Left kidney (tissue), 2 donors: ENCODE measurements around the gene TESMIN. TPM values are rescaled to one million over a fixed set of nuclear protein-coding genes. Genes with fewer than 3 reads are reported as not detected.

Experiments used
- DNase-seq: peaks from one replicate; pipeline ENCODE4 v3.0.0-alpha.2; 2013
- polyA plus RNA-seq: library from polyadenylated mRNA; unstranded; fragments of 120-200 nt; gene quantifications from one replicate; pipeline ENCODE4 v1.2.1, GENCODE V29; 2013; ENCODE audit not compliant: insufficient read length

The TESMIN gene
- polyA plus RNA-seq, 1 donor = 19.3 TPM

DNA sequence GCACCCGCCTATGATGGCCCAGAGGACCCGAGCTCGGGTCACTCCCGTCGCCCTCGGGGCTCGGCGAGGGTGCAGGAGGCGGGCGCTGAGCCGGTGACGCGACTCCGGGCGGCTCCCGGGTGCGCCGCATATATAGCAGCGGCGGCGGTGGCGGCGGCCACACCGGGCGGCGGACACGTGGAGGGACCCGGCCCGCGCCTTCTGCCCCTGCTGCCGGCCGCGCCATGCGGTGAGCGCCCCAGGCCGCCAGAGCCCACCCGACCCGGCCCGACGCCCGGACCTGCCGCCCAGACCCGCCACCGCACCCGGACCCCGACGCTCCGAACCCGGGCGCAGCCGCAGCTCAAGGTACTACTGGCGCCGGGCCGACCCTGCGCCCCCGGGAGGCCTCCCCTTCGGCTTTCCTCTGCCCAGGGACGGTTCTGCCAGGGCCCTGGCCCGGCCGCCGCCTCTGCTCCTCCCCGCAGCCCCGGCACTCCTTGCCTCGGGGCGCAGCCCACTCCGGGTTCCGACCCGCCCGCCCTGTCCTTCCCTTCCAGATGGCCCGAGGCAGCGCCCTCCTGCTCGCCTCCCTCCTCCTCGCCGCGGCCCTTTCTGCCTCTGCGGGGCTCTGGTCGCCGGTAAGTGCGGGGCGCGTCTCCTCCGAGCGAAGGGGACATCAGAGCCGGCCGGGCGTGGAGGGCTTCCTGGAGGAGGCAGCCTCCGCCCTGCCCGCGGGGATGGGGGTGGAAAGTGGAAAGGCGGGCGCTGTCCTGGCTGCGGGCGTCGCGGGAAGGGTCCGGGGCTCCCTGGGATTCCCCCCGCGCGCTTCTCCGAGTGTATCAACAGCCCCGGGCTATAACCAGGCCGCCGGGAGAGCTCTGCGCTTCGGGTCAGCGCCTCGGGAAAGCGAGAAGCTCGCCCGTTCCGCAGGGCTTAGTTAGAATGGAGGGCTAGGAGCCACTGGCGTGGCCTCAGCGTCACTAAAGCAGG, 66.6 kb downstream of the TESMIN start, which contains the start of gene GAL:
TSS of gene GAL (plus strand) at position 160 of the 972 bp plus-strand sequence. CDS start at position 540, 380 bp downstream.
- no peak for DNase-seq

- DNase-seq = no peak
These were observed 67.6 kb downstream of the TESMIN start for GRCh38 chr11:68683536-68684384.

- no peak for DNase-seq
These were observed 68.2 kb downstream of the TESMIN start for GRCh38 chr11:68683121-68683520.

- DNase-seq = no peak
These were observed 68.8 kb downstream of the TESMIN start for GRCh38 chr11:68682531-68682961.

DNA sequence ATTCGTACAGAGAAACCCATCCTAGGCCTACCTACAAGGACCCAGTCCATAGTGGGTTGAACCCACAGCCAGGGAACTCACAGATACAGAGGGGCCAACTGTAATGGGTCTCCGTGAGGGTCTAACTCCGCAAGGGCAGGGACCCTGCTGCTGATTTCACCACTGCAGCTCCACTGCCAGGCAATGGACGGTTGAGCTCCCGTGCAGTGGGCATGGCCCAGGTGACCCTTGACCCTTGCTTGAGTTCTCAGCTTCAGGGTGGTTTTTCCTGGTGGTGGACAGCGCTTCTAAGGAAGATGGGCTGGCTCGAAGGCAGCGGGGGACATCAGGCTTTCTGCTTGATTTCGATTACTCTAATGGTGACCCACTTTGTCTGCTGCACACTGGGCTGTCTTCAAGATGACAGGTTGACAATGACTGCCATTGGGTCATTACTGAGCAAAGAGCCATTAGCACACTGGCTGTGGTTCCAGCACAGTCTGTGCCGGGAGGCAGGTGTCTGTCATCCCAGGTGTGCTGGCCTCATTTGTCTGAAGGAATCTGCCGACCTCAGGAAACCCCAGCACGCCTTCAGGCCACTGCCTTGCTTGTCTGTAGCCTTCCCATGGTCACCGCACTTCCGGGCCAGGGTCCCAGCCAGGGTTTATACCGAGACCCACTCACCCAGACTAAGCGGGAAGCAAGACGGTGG, 70.6 kb downstream of the TESMIN start:
- no peak for DNase-seq

DNA sequence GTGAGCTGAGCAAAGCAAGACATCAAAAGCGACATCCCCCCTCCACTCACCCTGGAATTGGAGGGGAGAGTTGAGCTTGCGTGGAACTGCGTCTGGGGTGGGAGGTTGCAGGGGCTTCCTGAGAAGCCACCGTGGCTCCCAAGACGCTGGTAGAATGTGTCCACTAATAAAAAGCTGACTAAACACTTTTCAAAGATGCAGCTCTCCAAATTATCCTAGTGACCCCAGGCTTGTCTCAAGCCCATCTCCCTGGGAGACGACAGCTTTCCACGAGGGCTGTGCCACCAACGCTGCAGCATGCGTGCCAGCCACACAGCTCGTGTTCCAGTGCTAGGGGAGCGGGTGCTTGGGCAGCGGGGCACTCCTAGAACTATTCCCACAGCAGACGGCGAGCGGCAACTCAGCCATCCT, 73.3 kb downstream of the TESMIN start:
- DNase-seq = no peak

GRCh38 chr11:68677432-68677831, 73.9 kb downstream of the TESMIN start:
- no peak for DNase-seq

DNA sequence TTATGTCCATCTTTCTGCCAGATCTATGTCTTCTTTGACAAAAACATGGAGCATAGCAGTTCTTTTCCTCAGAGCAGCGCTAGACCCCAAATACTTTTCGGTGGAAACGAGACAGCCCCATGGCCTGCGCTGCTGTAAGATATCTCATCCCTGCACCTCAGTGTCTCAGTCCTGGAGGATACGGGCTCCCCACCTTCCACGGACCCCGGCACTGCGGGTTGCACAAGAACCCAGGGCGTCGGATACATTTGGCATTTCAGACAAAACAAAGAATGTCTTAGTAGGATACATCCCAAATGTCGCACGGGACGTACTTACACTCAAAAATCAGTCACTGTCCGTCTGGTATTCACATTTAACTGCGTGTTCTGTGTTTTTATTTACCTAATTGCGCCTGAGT, 76.9 kb downstream of the TESMIN start:
- DNase-seq = no peak

GRCh38 chr11:68673991-68674390, 77.3 kb downstream of the TESMIN start:
- no peak for DNase-seq

DNA sequence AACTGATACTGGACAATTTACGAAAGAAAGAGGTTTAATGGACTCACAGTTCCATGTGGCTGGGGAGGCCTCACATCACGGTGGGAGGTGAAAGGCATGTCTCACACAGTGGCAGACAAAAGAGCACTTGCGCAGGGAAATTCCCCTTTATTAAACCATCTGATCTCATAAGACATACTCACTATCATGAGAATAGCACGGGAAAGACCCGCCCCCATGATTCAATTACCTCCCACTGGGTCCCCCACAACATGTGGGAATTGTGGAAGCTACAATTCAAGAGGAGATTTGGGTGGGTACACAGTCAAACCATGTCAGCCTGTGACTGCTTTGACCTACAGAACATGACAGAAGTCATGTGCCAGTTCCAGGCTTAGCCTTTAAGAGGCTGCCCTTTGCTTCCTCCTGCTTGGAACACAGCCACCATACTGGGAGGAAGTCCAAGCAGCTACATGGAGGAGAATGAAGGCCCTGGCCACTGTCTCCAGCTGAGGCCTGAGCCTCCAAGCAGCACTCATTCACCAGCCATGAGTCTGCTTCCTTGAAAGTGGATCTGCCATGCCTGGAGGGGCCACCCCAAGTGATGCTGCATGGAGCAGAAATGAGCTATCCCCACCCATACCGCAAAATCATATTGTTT, 77.9 kb downstream of the TESMIN start:
- DNase-seq = no peak

GRCh38 chr11:68670208-68670992, 80.9 kb downstream of the TESMIN start:
- no peak for DNase-seq

DNA sequence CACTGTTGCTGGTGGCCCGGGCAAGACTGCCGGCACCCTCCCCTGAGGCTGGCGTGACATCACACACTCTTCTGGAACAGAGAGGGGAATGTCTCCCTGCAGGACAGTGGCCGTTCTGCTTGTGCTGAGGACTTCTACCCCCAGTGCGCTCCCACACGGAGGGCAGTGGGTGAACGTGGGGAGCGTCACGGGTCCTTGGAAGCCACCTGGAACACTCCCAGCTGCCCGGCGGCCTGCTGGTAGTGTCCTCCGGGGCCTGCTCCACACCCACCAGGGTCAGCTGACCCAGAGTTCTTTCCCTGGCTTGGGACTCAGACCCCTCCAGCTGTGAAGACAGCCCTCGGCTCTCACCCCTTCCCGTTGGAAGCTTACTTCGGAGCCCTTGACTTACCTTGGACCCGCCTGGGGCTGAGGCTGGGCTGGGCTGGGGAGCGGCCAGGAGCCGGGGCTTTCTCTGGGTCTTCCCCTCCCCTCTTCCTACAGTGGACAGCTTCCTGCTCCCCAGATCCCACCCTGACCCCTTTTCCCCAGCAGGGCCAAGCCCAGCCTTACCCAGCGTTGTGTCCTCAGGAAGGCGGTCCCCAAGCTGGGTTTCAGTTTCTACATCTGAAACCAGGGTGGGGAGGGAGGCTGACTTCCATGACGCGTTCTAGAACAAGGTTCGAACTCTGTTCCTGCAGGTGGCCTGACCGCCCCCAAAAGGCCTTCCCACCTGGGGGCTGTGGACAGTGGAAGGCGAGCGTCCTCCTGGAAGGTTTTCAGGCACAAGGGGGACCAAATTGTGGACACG, 81.8 kb downstream of the TESMIN start:
- DNase-seq = no peak

GRCh38 chr11:68667511-68668500, 83.5 kb downstream of the TESMIN start:
- no peak for DNase-seq

DNA sequence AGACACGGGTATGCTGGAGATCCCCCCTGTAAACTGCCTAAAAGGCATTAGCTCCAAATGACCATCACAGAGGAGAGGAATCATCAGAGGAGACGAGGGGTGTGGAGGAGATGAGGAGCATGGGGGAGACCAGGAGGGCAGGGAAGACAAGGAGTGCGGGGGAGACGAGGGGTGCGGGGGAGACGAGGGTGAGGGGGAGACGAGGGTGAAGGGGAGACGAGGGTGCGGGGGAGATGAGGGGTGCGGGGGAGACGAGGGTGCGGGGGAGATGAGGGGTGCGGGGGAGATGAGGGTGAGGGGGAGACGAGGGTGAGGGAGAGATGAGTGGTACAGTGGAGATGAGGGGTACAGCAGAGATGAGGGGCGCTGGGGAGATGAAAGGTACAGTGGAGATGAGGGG, 84.5 kb downstream of the TESMIN start:
- DNase-seq = no peak

DNA sequence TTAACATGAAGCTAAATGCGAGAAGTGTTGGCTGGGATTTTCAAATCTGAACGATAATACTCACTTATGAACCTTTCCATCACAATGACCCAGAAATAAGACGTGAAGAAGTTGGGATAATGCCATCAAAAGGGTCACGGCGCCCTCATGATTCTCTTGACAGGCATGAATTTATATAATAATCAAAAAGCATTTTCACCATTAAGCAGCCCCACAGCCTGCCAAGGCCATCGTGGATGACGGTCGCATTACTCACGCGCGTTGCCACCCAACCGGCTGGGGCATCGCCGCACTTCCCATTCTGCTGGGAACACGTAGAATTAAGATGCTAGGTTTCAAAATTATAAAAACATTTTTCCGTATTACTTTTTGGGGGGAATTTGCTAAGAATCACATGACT, 85.9 kb downstream of the TESMIN start:
- no peak for DNase-seq

- no peak for DNase-seq
These were observed 86.4 kb downstream of the TESMIN start for GRCh38 chr11:68664906-68665305.

- no peak for DNase-seq
These were observed 87.2 kb downstream of the TESMIN start for GRCh38 chr11:68664141-68664540.

DNA sequence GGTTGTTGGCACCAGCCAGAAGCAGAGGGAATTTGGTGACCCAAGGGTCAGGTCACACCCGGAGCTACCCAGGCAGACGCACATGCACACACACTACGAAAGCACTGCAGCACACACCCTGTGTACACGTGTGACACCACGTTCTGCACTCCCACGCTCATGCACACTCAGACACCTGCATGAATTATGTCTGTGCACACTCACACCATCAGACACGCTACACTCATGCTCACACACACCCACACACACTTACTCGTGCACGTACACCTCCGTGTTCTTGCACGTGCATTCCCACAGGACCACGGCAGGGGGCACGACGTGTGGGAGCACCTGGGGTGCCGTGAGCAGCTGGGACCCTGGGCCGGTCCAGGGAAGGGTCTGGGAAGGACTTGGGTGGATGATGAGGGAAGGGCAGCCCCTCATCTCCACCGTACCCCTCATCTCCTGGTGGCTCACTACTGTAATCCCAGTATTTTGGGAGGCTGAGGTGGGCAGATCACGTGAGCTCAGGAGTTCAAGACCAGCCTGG, 87.8 kb downstream of the TESMIN start:
- no peak for DNase-seq
